Endothelial cell of hepatic sinusoid (primary cell): ENCODE measurements around the gene PDE8B.

Experiments used
- in situ Hi-C: cut with HindIII; loops from 2 replicates; pipeline ENCODE4 v1.10.0; 2017; ENCODE audit warnings: low sequenced_read_pairs

Gene PDE8B

DNA sequence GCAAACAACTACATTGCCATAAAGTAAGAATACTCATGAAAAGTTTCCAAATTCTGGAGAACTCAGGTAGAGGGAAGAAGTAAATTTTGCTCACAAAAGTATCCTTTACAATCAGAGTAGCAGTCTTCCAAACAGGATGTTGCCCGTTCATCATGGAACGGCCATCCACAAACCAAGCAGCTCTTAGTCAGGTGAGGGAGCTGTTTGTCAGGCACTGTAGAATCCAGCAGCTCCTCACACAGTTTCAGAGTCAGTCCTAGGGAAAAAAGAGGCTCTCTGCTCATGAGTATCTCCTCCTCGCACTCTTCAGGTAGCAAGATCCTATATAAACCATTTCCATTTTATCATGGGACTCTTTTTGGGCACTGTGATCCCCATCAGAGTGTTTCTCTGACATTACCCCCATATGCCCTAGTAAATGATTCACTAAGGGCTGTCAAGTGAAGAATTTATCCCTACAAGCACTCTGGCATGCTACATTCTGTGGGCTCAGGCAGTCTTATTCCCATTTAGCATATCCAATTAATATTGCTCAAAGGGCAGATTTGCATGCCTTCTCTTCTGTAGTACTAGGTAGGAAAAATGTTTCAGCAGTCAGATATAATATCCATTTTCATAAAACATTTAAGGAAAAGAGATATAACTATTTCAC, 183.7 kb downstream of the PDE8B start:
- in situ Hi-C loops = no loop called here

DNA sequence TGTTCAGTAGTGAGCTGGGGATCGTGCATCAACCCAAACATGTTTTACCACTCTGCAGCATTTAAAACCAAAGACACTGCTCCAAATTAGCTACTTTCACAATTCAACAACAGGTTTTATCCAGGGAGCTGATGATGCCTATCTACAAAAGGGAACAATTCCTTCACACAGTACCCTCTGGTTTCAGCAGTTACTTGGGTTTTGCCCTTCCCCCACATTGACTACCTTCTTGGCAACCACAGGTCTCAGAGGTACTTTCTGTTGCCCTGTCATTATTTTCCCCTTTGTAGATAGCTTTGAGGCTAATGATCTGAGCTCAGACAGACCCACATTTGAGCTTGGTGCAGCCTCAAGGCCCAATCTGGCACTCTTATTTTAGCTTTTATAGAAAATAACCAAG, 185.5 kb downstream of the PDE8B start:
- in situ Hi-C loops = no loop called here

DNA sequence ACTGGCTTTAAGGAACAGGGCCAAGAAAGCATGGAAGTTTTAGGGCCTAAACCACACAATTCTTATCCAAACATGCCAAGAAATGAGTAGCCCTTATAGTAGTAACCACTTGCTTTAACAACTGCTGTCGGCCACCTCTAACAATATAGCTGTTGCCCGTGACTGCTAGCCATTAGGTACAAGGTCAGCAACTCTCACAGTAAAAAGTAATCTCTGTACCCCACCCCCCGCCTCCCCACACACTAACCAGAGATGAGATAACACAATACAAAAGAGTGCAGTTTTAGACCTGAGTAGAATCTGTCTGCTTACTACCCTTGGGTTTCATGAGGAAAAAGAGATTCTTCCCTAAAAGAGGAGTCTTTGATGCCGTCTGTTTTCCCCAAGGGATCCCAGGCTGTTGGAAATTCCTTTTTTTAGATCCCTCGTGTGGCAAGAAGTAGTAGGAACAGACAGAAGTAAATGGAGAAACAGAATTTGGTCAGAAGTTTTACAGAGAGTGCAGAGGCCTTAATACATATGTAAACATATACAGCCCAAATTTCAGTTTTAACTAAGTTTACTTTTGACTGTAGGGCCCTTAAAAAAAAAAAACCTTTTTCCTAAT, 187.3 kb downstream of the PDE8B start:
- in situ Hi-C loops = no loop called here

DNA sequence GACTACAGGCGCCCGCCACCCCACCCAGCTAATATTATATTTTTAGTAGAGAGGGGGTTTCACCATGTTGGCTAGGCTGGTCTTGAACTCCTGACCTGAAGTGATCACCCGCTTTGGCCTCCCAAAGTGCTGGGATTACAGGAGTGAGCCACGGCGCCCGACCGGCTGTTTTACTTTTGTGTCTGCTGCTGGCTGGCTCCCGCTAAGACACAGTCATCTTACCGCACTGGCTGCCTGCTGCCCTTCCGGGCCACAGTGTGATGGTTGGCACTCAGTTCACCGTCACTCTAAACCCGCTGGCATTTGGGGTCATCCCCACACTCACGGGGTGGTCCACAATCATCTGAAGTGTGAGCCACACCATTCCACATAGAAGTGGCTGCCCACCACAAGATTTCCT, 188.0 kb downstream of the PDE8B start:
- in situ Hi-C loops = no loop called here

DNA sequence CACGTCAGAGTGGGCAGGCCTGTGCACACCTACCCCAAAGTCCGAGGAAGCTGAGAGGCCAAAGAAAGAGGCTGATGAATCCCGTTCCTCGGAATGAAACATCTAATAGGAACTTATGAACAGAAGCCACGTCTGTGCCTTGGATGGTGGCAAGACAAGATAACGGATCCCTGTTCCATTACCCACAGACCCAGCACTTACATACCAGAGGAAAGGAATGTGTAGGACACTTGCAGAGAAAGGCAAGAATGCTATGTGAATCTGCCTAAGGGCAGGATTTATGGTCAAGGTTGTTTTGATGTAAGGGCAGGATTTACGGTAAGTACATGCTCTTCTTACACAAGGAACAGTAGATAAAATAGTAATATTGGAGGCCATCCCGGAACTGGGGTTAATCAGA, 188.4 kb downstream of the PDE8B start:
- in situ Hi-C loops = no loop called here

DNA sequence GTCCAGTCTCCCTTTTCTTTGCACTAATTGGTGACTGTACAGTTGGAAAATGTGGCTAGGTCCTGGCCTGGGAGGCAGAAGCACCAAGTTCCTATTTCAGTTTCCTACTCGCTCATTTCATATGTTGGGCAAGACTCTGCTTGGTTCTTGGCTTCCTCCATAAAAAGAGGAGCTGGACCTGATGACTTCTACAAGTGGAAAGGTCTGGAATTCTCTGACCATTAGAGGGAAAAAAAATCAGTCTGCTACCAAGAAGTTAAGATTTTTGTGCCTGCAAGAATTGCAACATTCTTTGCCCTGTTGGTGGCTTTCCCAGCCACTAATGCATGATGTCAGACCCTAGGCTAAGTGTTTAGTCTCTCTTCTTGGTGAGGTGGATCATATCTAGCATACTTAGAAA, 190.2 kb downstream of the PDE8B start:
- in situ Hi-C loops = no loop called here

DNA sequence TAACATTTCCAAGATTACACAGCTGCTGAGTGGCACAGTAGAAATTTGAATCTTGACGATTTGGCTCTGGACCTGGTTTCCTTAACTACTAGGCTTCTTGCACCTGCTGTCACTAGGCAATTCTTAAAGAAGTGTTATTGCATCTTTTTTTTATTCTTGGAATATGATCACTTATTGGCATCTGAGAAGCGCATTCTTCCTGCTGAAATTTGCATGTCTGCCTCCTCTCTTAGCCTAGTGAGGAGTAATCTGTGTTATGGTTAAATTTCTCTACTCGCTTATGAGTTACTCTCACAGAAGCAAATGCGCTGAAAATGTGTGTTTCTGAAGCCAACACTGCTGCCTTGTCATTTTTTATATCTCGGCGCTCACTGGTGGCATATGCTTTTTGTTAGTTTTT, 192.3 kb downstream of the PDE8B start:
- in situ Hi-C loops = no loop called here

DNA sequence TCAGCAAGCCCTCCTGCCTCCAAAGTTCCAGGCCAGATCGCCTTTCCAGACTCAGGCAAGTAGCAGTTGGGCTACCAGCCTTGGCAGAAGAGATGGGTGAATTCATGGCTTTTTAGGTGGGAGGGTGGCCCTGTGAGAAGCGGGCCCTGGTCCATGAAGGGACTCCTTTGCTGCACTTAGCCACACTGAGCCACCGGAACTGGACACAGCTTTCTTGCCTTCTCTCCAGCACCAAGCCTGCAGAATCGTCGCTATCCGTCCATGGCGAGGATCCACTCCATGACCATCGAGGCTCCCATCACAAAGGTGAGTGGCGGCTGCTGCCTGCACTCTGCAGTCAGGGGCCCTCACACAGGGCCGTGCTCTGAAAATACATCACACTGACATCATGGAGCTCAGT, 196.7 kb downstream of the PDE8B start:
- in situ Hi-C loops = no loop called here

DNA sequence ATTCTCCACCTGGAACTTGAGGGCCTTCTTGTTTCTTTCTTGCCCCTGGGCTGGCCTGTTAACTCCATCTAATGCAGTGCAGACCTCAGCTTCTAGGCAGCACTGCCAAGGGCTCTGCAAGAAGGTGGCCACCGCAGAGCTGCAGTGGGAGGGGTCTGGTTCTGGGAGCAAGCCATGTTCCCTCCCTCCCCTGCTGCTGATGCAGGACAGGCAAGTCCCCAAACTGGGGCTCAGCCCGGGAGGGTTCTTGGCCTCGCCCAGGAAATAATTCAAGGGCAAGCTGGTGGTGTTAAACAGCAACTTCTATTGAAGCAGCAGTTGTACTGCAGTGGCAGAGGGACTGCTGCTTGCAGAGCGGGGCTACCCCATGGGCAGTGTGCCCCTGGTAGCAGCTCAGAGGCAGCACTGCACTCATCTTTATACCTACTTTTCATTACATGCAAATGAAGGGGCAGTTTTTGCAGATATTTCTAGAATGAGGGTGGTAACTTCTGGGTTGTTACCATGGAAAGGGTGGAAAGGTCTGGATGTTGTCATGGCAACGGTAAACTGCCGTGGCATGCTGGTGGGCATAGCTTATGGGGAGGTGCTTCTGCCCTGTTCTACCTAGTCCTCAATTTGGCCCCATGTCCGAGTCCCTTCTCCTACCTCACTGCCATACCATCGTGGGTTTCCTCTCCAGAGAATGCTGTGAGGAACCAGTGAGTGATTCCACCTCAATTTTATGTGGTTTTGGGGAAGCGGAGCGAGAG, 199.6 kb downstream of the PDE8B start:
- in situ Hi-C loops = no loop called here

DNA sequence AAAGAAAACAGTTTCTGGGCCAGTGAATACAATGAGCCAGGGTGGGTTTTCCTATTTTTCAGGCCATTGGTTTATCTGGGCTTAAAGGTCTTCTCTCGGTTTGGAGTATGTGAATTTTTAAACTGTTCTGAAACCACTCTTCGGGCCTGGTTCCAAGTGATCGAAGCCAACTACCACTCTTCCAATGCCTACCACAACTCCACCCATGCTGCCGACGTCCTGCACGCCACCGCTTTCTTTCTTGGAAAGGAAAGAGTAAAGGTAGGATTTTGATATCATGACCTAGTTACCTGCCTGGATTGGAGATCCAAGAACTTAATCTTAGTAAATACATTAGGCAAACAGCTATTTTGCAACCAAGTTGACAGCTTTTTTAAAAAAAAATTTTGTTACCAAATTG, 202.6 kb downstream of the PDE8B start:
- in situ Hi-C loops = no loop called here

DNA sequence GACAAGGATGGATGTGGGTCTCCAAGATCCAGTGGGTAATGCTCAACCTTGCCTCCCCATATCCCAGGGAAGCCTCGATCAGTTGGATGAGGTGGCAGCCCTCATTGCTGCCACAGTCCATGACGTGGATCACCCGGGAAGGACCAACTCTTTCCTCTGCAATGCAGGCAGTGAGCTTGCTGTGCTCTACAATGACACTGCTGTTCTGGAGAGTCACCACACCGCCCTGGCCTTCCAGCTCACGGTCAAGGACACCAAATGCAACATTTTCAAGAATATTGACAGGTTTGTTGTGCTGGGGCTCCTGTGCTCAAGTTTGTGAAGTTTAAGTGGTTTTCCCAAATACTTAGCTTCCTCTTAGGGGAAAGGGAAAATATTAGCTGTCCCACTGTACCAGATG, 207.7 kb downstream of the PDE8B start:
- in situ Hi-C loops = no loop called here

DNA sequence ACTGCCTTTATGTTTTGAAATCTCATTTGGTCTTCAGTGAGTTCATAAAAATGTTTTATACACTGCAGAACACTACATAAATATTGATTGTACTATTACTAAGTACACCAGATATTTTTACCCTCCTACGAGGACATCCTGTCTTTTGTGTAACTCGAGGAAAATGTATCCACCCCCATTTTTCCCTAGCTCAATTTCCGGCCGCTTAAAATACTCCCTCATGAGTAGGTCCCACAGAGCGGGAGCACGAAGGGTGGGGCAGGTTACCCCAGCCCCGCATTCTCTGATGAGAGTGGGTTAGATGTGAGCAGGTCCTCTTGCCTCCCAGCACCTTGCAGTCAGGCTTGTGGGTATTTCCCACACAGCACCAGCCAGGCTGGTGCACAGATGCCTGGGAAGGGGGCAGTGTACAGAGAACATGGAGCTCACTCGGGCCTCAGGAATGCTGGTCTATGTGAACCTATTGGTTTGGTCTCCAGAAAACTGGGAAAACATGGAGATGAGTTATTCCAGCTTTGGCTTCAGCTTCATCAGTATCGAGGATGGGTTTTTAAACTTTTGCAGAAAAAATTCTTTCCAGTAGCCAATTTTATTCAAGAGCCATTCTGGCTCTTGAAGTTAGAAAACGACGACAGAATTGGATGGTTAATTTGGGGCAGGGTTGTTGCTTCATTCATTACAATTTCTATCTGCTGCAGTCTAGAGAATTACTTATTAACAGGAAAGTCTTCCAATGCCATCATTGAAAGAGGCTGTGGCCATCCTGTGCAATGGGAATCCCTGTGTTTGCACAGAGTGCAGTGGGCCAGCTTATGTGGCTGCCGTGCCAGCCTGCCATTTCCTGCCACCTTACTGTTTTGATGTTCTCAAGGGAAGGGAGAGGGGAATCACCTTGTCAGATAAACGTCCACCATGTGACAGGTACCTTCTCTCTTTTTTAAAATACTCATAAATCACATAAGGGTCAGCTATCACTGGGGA, 208.4 kb downstream of the PDE8B start:
- in situ Hi-C loops = no loop called here

DNA sequence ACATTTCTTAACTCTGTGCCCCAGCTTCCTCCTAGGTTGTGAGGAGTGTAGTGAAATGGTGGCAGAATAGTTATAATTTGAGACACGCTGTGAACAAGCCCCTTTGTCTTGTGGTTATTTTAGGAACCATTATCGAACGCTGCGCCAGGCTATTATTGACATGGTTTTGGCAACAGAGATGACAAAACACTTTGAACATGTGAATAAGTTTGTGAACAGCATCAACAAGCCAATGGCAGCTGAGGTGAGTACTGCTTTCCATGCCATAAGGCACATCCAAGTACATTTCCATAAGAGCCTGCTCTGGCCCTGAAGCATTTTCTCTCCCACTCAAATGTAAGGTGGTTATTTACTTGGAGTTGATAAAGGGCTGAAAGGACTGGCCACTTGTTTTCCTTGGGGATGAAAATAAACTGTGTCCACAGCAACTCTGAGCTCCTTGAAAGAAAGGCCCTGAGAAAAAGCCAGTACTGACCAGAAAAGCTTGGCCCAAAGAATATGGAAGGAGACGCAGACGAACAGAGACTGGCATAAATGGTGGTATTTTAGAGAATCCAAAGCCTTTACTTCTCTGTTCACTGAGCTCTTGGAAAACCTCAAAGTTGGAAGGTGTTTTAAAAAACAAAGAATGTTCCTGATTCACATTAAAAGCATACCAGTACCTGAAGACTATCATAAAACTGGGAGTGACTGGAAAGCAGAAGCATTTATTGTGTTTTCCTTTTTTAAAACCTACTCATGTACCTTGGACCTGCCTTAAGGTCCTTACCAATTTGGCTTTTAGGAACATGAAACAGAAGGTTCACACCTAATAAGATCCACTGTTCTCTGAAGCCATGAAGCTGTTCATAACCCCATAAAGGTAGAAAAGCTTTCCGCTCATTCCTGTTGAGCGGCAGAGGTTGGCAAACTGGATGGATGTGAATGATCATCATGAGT, 209.4 kb downstream of the PDE8B start:
- in situ Hi-C loops = no loop called here

DNA sequence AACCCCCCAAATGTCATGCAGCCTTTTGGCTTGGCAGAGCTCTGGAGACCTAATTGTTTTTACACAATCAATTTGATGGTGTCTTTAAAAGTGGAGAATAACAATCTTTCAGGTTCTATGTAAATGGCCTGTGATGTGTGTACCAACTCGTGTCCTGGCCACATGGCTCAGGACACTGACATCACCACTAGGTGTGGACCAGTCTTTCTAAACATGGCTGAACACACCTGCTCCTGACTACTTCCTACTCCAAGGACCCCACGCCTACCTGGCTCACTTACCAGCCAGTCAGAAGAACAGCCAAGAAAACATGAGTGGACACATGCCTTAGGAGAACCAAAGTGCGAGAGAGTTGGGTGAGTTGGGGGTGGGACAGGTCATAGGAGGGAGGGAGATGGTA, 210.5 kb downstream of the PDE8B start:
- in situ Hi-C loops = no loop called here

DNA sequence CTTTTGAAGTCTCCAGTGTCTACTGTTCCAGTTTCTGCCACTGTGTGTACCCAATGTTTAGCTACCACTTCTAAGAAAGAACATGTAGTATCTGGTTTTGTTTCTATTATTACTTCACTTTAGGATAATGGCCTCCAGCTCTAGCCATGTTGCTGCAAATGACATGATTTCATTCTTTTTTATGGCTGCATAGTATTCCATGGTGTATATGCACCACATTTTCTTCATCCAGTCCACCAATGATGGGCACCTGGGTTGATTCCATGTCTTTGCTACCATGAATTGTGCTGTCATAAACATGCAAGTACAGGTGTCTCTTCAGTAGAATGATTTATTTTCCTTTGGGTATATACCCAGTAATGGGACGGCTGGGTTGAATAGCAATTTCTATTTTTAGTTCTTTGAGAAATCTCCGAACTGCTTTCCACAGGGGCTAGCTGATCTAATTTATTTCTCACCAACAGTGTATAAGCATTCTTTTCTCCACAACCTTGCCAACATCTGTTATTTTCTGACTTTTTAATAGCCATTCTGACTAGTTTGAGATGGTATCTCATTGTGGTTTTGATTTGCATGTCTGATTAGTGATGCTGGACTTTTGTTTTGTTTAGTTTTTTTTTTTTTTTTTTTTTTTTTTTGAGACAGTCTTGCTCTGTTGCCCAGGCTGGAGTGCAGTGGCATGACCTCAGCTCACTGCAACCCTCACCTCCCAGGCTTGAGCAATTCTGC, 212.7 kb downstream of the PDE8B start:
- in situ Hi-C loops = no loop called here

DNA sequence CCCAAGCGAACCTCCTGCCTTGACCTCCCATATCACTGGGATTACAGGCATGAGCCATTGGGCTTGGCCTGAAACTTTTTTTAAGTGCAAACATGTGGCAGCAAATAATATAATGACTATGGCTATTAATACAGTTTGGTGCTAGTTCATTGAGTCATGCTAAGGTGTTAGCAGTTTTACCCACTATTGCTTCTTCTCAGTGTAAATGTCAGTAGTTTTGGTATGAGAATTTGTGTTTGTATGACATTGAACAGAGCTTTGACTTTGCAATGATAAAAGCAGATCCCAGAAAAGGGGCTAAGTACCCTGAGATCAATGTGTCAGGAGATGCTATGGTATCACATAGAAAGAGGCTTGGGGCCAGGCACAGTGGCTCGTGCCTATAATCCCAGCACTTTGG, 214.4 kb downstream of the PDE8B start:
- in situ Hi-C loops = loop anchor here (5.0 kb wide), 1 partner anchor 42 kb away; no protein-coding TSS in a partner anchor

DNA sequence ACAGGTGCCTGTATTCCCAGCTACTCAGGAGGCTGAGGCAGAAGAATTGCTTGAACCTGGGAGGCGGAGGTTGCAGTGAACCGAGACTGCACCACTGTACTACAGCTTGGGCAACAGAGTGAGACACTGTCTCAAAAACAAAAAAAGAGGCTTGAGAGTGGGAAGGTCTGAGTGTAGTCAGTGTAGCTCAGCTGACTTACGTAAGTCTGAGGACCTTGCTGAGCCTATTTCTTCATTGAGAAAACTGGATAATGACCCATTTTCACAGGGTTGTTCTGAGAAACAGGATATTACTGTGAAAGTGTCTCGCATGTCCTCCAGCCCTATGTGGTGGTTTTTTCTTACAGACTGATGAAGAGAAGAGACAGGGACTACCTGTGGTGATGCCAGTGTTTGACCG, 214.9 kb downstream of the PDE8B start:
- in situ Hi-C loops = loop anchor here (5.0 kb wide), 1 partner anchor 42 kb away; no protein-coding TSS in a partner anchor

DNA sequence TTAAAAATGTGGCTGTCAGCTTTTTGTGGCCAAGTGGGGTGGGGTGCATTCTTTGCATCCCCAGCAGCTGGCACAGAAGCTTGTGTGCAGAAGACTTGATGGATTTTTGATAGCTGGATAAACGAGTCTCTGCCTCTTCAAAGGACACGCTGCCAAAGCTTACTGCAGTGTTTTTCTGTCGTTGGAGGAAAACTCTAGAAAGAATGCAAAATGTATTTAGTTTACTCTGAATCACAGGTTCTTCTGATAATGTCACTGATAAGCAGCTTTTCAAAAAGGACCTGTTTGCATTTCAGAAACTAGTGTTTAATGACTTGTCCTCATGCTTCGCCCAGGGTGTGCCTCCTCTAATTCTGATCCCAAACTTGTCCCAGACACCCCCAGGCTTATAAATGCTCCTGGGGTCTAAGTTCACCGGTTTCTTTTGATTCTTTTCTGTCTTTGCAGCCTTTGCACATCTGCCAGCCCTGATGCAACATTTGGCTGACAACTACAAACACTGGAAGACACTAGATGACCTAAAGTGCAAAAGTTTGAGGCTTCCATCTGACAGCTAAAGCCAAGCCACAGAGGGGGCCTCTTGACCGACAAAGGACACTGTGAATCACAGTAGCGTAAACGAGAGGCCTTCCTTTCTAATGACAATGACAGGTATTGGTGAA, 215.6 kb downstream of the PDE8B start:
- in situ Hi-C loops = loop anchor here (5.0 kb wide), 1 partner anchor 41 kb away; no protein-coding TSS in a partner anchor

DNA sequence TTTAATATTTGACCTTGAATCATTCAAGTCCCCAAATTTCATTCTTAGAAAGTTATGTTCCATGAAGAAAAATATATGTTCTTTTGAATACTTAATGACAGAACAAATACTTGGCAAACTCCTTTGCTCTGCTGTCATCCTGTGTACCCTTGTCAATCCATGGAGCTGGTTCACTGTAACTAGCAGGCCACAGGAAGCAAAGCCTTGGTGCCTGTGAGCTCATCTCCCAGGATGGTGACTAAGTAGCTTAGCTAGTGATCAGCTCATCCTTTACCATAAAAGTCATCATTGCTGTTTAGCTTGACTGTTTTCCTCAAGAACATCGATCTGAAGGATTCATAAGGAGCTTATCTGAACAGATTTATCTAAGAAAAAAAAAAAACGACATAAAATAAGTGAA, 216.2 kb downstream of the PDE8B start:
- in situ Hi-C loops = loop anchor here (5.0 kb wide), 1 partner anchor 41 kb away; no protein-coding TSS in a partner anchor
